GM18508 (cell line): ENCODE measurements around the gene KCNE4.

ENCODE experiments used
- ATAC-seq: cut with Tn5 transposase; IDR thresholded peaks from one replicate; pipeline ENCODE4 v1.9.1; 2021; ENCODE audit warnings: moderate number of reproducible peaks; ENCODE audit not compliant: insufficient read depth, unreplicated experiment

The KCNE4 gene

GRCh38 chr2:223082706-223083105 lies 30.7 kb downstream of the KCNE4 start:
- ATAC-seq, result no peak

- ATAC-seq, result no peak
Measured at GRCh38 chr2:223083402-223084070, 31.5 kb downstream of the KCNE4 start.

GRCh38 chr2:223084873-223085272 lies 32.9 kb downstream of the KCNE4 start:
- ATAC-seq, result no peak

- no peak for ATAC-seq
Measured at GRCh38 chr2:223086370-223086981, 34.5 kb downstream of the KCNE4 start.

- no peak for ATAC-seq
Measured at GRCh38 chr2:223087466-223087865, 35.5 kb downstream of the KCNE4 start.

- no peak for ATAC-seq
Measured at GRCh38 chr2:223088866-223089265, 36.9 kb downstream of the KCNE4 start.

- no peak for ATAC-seq
Measured at GRCh38 chr2:223090039-223090438, 38.0 kb downstream of the KCNE4 start.

GRCh38 chr2:223090540-223091235 lies 38.7 kb downstream of the KCNE4 start:
- ATAC-seq, result no peak

- no peak for ATAC-seq
Measured at GRCh38 chr2:223092667-223093066, 40.7 kb downstream of the KCNE4 start.

- ATAC-seq, result no peak
Measured at GRCh38 chr2:223093436-223094241, 41.6 kb downstream of the KCNE4 start.

- no peak for ATAC-seq
Measured at GRCh38 chr2:223095207-223095606, 43.2 kb downstream of the KCNE4 start.

GRCh38 chr2:223096235-223096970 lies 44.4 kb downstream of the KCNE4 start:
- ATAC-seq, result no peak

- ATAC-seq, result no peak
Measured at GRCh38 chr2:223097888-223098383, 45.9 kb downstream of the KCNE4 start.

- ATAC-seq, result no peak
Measured at GRCh38 chr2:223099561-223099960, 47.6 kb downstream of the KCNE4 start.

- no peak for ATAC-seq
Measured at GRCh38 chr2:223100061-223100511, 48.1 kb downstream of the KCNE4 start.

- ATAC-seq, result no peak
Measured at GRCh38 chr2:223101340-223102039, 49.5 kb downstream of the KCNE4 start.

GRCh38 chr2:223102040-223102400 lies 50.0 kb downstream of the KCNE4 start:
- no peak for ATAC-seq

- ATAC-seq, result no peak
Measured at GRCh38 chr2:223102450-223102849, 50.5 kb downstream of the KCNE4 start.
